Hematopoietic multipotent progenitor cell treated with erythropoietin and hydrocortisone succinate and interleukin-3 and kit ligand, for 15 days (in vitro differentiated cells): ENCODE measurements around the gene SLC25A6.
"Not testable (repeated sequence)": the region's sequence is repeated elsewhere in the genome, so short reads cannot be mapped to it uniquely, and the experiment has no call there.

Experiments used
- DNase-seq: peaks from one replicate; pipeline ENCODE4 v3.0.0-alpha.2; 2015; ENCODE audit warnings: low spot score

The SLC25A6 gene

GRCh38 chrX:1391707-1392375 lies at the start of gene SLC25A6:
Gene SLC25A6 (minus strand): TSS chrX:1392113. CDS start chrX:1392009, 104 bp downstream.
- peak; percentile 98 for DNase-seq

- no peak for DNase-seq
Observed at GRCh38 chrX:1440506-1440905, 48.6 kb upstream of the SLC25A6 start.

GRCh38 chrX:1435241-1435895 lies 43.5 kb upstream of the SLC25A6 start:
- DNase-seq: no peak

GRCh38 chrX:1434871-1435240 lies 42.9 kb upstream of the SLC25A6 start:
- DNase-seq: no peak

GRCh38 chrX:1433646-1434357 lies 41.9 kb upstream of the SLC25A6 start:
- no peak for DNase-seq

GRCh38 chrX:1430451-1430850 lies 38.5 kb upstream of the SLC25A6 start:
- DNase-seq: no peak

GRCh38 chrX:1427756-1428155 lies 35.8 kb upstream of the SLC25A6 start:
- DNase-seq: no peak

GRCh38 chrX:1426321-1426720 lies 34.4 kb upstream of the SLC25A6 start:
- not testable (repeated sequence) for DNase-seq

GRCh38 chrX:1425381-1425780 lies 33.5 kb upstream of the SLC25A6 start:
- DNase-seq: no peak

- DNase-seq: no peak
Observed at GRCh38 chrX:1424147-1424851, 32.4 kb upstream of the SLC25A6 start.

GRCh38 chrX:1423215-1423614 lies 31.3 kb upstream of the SLC25A6 start:
- no peak for DNase-seq

- no peak for DNase-seq
Observed at GRCh38 chrX:1422135-1422465, 30.2 kb upstream of the SLC25A6 start.

GRCh38 chrX:1421433-1422134 lies 29.7 kb upstream of the SLC25A6 start:
- no peak for DNase-seq

- peak; percentile 12 for DNase-seq
Observed at GRCh38 chrX:1420371-1420770, 28.5 kb upstream of the SLC25A6 start.

GRCh38 chrX:1419545-1420355 lies 27.8 kb upstream of the SLC25A6 start:
- no peak for DNase-seq

GRCh38 chrX:1418901-1419544 lies 27.1 kb upstream of the SLC25A6 start:
- no peak for DNase-seq

- no peak for DNase-seq
Observed at GRCh38 chrX:1417921-1418771, 26.2 kb upstream of the SLC25A6 start.

- no peak for DNase-seq
Observed at GRCh38 chrX:1416965-1417760, 25.2 kb upstream of the SLC25A6 start.

GRCh38 chrX:1416327-1416784 lies 24.4 kb upstream of the SLC25A6 start:
- DNase-seq: no peak
